Heart right ventricle (tissue), 16 donors: ENCODE data around the gene CLTB. TPM values are rescaled to one million over a fixed set of nuclear protein-coding genes. Genes with fewer than 3 reads are reported as not detected.

Experiments used
- ATAC-seq, 8 donors: fragments of 200-7000 bp; cut with Tn5 transposase; one replicate each; pipeline ENCODE4 v1.9.1; 2020; ENCODE audit warnings: mild to moderate bottlenecking in 8 of 8, moderate library complexity in 8 of 8, moderate number of reproducible peaks in 1 of 8
- DNase-seq, 2 donors: peaks; one replicate each; pipeline ENCODE4 v3.0.0-alpha.2; 2020
- H3K27ac ChIP-seq, 10 donors: fragments of 200-600 bp; sonication (generic) in 2 of 10; one replicate each; pipeline versions ENCODE4 v1.5.0 to v1.8.0; 2020 to 2022; ENCODE audit warnings: mild to moderate bottlenecking in 3 of 10
- H3K27me3 ChIP-seq, 7 donors: fragments of 200-600 bp; one replicate each; pipeline ENCODE4 v1.8.0; 2021 to 2022; ENCODE audit warnings: mild to moderate bottlenecking in 2 of 7
- H3K36me3 ChIP-seq, 9 donors: fragments of 200-600 bp; sonication (generic) in 1 of 9; one replicate each; pipeline versions ENCODE4 v1.5.0 to v1.8.0; 2020 to 2022; ENCODE audit warnings: mild to moderate bottlenecking in 2 of 9
- H3K4me1 ChIP-seq, 9 donors: fragments of 200-600 bp; sonication (generic) in 1 of 9; one replicate each; pipeline versions ENCODE4 v1.5.0 to v1.8.0; 2020 to 2022; ENCODE audit warnings: mild to moderate bottlenecking in 4 of 9
- H3K4me3 ChIP-seq, 10 donors: fragments of 200-600 bp; sonication (generic) in 2 of 10; one replicate each; pipeline versions ENCODE4 v1.5.0 to v1.8.0; 2020 to 2022; ENCODE audit warnings: mild to moderate bottlenecking in 7 of 10, moderate library complexity in 2 of 10
- H3K9me3 ChIP-seq, 11 donors: fragments of 200-600 bp in 10 of 11; sonication (generic) in 2 of 11; one replicate each; pipeline versions ENCODE4 v1.5.0 to v1.8.0; 2013 to 2022; ENCODE audit warnings: mild to moderate bottlenecking in 2 of 11, control low read depth in 1 of 11, moderate library complexity in 1 of 11
- WGBS, 2 donors: extraction: QIAGEN DNeasy Blood & Tissue Kit; methylation state at CpG; one replicate each; pipeline ENCODE4 v1.1.7; 2013; ENCODE audit warnings: inconsistent platforms in 1 of 2; 5-methylcytosine and 5-hydroxymethylcytosine counted together
- intact Hi-C, 10 donors: fragments of 100-400 bp; cut with DNase I; formaldehyde crosslinking; loops; one replicate each; pipeline versions ENCODE4 v1.11.1 to v1.14.2; 2022
- polyA plus RNA-seq, 2 donors: library from polyadenylated mRNA; stranded (reverse); fragments of 200-250 nt; gene quantifications; one replicate each; pipeline ENCODE4 v1.2.3, GENCODE V29; 2013
- total RNA-seq, 10 donors: library from RNA; stranded (reverse); fragmentation: NEBNext Ultra II Directional in 3 of 10; extraction: Animal tissue kit (Norgen Biotek cat#: 25700) in 3 of 10; gene quantifications; one replicate each; pipeline versions ENCODE4 v1.2.1 to v1.2.4, GENCODE V29; 2021 to 2023
- TF ChIP-seq, protein P1 (sequence below), 9 donors: fragments of 200-600 bp; sonication (generic) in 2 of 9; IDR thresholded peaks; one replicate each; pipeline versions ENCODE4 v1.5.0 to v1.8.0; 2021 to 2022; ENCODE audit warnings: antibody characterized with exemption in 9 of 9, mild to moderate bottlenecking in 5 of 9, moderate library complexity in 1 of 9
- donor health status: Arrhythmogenic right ventricular cardiomyopathy.
- donor health status: ischemic (EF 13 %, LVEDD 7.1; RV severe dilation, severe dysfunction).
- donor health status: healthy with polysubstance abuse.
- donor health status: DM: no; HTN: yes; CAD: no.
- donor health status: DM: no; HTN: no; CAD: no.
- donor health status: ischemic (EF 25% LVEDD 6.9; RV normal size, moderate dysfunction).
- donor health status: ischemic (EF 25% LVEDD 5.7; RV mildly dilated, moderate dysfunction).
- donor health status: healthy.
- donor health status: DM: yes; HTN: yes; CAD: no.
- donor health status: Ischemic cardiomyopathy.
- donor health status: ischemic (EF 35%, LVEDD 5.7; RV mildly dilated, moderate dysfunction).
- donor health status: nonischemic (EF 11% LVEDD 7.7; RV severe dilation, severe dysfunction).
- donor health status: DM: yes; HTN: yes; CAD: no.
- donor health status: PGD.
- donor health status: ischemic (EF 29% LVEDD 5.4; RV normal size, mild dysfunction).
- donor health status: nonischemic (EF 23%, LVEDD 6.1; RV moderate dilation, normal function).

CLTB gene
- total and polyA plus RNA-seq, 12 donors: 192 to 569 (median 229) TPM

DNA sequence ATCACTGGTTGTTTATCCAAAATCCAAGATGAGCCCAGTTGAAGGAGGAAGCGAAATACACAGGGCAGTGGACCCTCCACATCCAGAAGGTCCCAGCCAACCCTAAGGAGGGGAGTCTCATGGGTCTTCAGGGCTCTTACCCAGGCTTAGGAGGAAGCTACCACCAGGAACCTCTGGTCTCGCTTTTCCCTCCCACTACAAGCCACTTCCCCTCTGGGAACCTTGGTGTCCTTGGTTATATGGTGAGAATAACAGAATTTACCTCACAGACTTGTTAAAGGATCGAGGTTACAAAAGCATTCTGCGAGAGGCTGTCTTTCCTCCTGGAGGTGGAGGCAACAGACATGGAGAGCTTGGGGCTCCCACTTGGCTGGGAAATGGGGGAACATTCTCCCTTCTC lies 24.3 kb downstream of the CLTB start:
- DNase-seq: no peak
- no peak for ATAC-seq

DNA sequence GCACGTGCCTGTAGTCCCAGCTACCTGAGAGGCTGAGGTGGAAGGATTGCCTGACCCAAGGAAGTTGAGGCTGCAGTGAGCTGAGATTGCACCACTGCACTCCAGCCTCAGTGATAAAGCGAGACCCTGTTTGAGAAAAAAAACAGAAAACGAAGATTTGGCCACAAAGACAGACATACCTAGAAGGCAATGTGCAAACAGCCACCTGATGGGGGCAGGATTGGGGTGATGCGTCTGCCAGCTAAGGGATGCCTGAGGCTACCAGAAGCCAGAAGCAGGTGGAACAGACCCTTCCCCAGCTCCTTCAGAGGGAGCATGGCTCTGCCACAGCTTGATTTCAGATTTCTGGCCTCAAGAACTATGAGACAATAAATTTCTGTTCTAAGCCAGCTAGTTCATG lies 24.9 kb downstream of the CLTB start:
- H3K4me3 ChIP-seq: no peak overlapping the region
- no peak for ATAC-seq
- H3K36me3 ChIP-seq: peaks cover 0 to 59% (median 20%) of the 10 kb centered on the region in 9 donors
- no peak for DNase-seq
- TF ChIP-seq, protein P1, sequence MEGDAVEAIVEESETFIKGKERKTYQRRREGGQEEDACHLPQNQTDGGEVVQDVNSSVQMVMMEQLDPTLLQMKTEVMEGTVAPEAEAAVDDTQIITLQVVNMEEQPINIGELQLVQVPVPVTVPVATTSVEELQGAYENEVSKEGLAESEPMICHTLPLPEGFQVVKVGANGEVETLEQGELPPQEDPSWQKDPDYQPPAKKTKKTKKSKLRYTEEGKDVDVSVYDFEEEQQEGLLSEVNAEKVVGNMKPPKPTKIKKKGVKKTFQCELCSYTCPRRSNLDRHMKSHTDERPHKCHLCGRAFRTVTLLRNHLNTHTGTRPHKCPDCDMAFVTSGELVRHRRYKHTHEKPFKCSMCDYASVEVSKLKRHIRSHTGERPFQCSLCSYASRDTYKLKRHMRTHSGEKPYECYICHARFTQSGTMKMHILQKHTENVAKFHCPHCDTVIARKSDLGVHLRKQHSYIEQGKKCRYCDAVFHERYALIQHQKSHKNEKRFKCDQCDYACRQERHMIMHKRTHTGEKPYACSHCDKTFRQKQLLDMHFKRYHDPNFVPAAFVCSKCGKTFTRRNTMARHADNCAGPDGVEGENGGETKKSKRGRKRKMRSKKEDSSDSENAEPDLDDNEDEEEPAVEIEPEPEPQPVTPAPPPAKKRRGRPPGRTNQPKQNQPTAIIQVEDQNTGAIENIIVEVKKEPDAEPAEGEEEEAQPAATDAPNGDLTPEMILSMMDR (IDR thresholded peaks at IDR 0.05): no peak
- no peaks in the 10 kb centered on the region for H3K27me3 ChIP-seq
- WGBS, 2 donors: 86 to 93% methylated on average over 4 of the region's 4 CpGs
- intact Hi-C loops: no loop called here
- H3K4me1 ChIP-seq: peaks cover 6 to 59% (median 37%) of the 10 kb centered on the region in 9 donors
- H3K27ac ChIP-seq: peak overlapping the region in 1 of 10 donors; percentile 12
- H3K9me3 ChIP-seq: no peaks in the 10 kb centered on the region

More for the DNA sequence above, 24.3 kb downstream of the CLTB start:
- no peak overlapping the region for H3K4me3 ChIP-seq
- no peaks in the 10 kb centered on the region for H3K27me3 ChIP-seq
- WGBS, 2 donors: 89 to 94% methylated on average over 4 of the region's 4 CpGs
- H3K4me1 ChIP-seq: peaks cover 6 to 56% (median 32%) of the 10 kb centered on the region in 9 donors
- no peak overlapping the region for H3K27ac ChIP-seq
- peaks cover 0 to 60% (median 20%) of the 10 kb centered on the region in 9 donors for H3K36me3 ChIP-seq
- intact Hi-C loops: no loop called here
- TF ChIP-seq, protein P1 (IDR thresholded peaks at IDR 0.05): no peak
- no peaks in the 10 kb centered on the region for H3K9me3 ChIP-seq

DNA sequence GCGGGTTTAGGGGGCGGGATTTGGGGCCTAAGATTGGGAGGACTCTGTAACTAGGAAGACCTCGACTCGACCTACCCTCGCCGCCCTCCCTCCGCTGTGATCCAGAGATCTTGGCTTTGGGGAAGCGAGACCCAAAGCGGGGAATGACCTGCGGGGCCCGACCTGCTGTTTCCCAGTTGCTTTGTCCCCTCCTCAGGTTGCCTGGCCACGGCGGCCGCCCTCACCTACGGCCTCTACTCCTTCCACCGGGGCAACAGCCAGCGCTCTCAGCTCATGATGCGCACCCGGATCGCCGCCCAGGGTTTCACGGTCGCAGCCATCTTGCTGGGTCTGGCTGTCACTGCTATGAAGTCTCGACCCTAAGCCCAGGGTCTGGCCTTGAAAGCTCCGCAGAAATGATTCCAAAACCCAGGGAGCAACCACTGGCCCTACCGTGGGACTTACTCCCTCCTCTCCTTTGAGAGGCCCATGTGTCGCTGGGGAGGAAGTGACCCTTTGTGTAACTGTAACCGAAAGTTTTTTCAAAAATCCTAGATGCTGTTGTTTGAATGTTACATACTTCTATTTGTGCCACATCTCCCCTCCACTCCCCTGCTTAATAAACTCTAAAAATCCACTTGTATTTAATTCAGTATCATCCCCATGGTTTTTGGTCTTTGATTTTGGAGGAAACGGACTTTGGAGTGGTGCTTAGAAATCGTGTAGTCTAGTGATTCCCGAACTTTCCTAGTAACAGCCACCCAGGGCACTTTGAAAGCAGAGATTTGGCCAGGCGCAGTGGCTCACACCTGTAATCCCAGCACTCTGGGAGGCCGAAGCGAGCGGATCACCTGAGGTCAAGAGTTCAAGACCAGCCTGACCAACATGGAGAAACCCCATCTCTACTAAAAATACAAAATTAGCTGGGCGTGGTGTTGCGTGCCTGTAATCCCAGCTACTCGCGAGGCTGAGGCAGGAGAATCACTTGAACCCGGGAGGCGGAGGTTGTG lies 26.9 kb downstream of the CLTB start:
- Histone ChIP-seq H3K36me3 (peaks cover 0 to 64% (median 34%) of the 10 kb centered on the region in 9 donors), H3K27me3 (no peaks in the 10 kb centered on the region), H3K27ac (peak overlapping the region; percentile 91 to 99 (median 95)), H3K9me3 (no peaks in the 10 kb centered on the region), H3K4me3 (peak overlapping the region; percentile 52 to 99 (median 78)), H3K4me1 (peaks cover 6 to 41% (median 27%) of the 10 kb centered on the region in 9 donors)
- intact Hi-C loops: loop anchor here in 1 of 10 donors (2.0 to 10.0 kb wide), 3 partner anchors 27 to 145 kb away; partner anchors contain the start of genes CLTB, KIAA1191 and RNF44
- WGBS, 2 donors: 29% methylated on average over 41 of the region's 41 CpGs
- TF ChIP-seq, protein P1 (IDR thresholded peaks at IDR 0.05): no peak
- no peak for DNase-seq
- peak; percentile 12 to 59 (median 30) for ATAC-seq

DNA sequence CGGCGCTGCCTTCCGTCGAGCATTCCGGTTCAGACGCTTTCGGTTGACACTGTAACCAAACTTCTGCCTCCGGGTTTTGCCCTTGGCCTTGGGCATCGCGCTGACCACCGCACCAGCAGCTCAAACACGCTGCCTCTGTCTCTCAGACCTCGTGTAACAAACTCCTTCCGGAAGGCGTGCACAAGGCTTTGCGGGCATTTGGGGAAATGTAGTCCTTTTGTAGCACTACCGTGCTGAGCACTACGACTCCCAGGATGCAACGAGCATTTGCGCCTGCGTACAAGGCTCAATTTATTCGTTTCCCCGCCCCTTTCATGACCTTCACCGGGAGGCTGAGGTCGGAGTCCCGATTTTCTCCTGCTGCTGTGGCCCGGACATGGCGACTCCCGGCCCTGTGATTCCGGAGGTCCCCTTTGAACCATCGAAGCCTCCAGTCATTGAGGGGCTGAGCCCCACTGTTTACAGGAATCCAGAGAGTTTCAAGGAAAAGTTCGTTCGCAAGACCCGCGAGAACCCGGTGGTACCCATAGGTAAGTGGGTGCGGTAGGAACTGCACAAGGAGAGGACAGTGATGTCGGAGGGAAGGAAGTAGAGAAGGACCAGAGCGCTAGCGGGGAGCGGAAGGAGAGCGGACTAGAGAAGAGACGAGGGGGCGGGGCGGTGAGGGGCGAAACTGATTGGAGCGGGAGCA lies 27.8 kb downstream of the CLTB start, which contains the start of the genes HIGD2A and NOP16:
Gene HIGD2A (plus strand): TSS at position 308 of the 691 bp plus-strand sequence. CDS start 69 bp downstream, at position 377.
Gene NOP16 (minus strand): TSS at position 155 of the 691 bp plus-strand sequence. CDS start 59 bp downstream, at position 96.
- TF ChIP-seq, protein P1 (IDR thresholded peaks at IDR 0.05): no peak
- H3K36me3 ChIP-seq: peaks cover 0 to 65% (median 42%) of the 10 kb centered on the region in 9 donors
- DNase-seq (peak; percentile 99 to 100), ATAC-seq (peak; percentile 94 to 98 (median 96))
- H3K9me3 ChIP-seq: no peaks in the 10 kb centered on the region
- H3K27me3 ChIP-seq: no peaks in the 10 kb centered on the region
- peaks cover 6 to 39% (median 27%) of the 10 kb centered on the region in 9 donors for H3K4me1 ChIP-seq
- 0% methylated on average over 47 of the region's 47 CpGs for WGBS, 2 donors
- peak within 1 kb of the TSS; percentile 91 to 99 (median 95) for H3K27ac ChIP-seq
- H3K4me3 ChIP-seq: peak within 1 kb of the TSS; percentile 52 to 99 (median 78)
- intact Hi-C loops: loop anchor here in 1 of 10 donors (2.0 to 10.0 kb wide), 3 partner anchors 28 to 146 kb away; partner anchors contain the start of genes CLTB, KIAA1191 and RNF44
